ENCODE measurements around the gene BATF.

The BATF gene

DNA sequence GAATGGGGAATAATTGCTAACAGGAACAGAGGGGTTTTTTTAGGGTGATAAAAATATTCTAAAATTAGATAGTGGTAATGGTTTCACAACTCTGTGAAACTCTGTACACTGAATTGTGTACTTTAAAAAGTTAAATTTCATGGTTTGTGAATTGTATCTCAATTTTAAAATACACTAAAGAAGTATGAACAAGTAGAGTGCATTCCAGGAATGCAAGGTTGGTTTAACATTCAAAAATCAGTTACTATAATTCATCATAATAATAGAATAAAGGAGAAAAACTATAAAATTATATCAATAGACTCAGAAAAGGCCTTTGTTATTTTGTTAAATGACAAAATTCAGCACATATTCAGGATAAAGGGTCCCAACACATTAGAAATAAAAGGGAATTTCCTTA lies 11.1 kb upstream of the BATF start:
- Histone ChIP-seq H2AK5ac (ENCODE audit: low read length, severe bottlenecking) (no peak overlapping the region), H2BK5ac (ENCODE audit: low read depth, low read length, poor library complexity, severe bottlenecking) (no peak overlapping the region), H3K18ac (ENCODE audit: low read depth in 1 of 2, low read length in 2 of 2) (no peak overlapping the region), H4K91ac (ENCODE audit: low read length) (no peak overlapping the region), H3K27me3 (ENCODE audit: control insufficient read depth in 1 of 2, insufficient read depth in 1 of 2, low read length in 2 of 2) (peaks cover 4 to 8% of the 10 kb centered on the region in 2 experiments), H3K14ac (ENCODE audit: low read length in 2 of 2) (no peak overlapping the region), H3K4me2 (ENCODE audit: low read length, poor library complexity, severe bottlenecking) (no peak overlapping the region), H3K36me3 (ENCODE audit: control insufficient read depth in 1 of 2, insufficient read depth in 2 of 2, low read depth in 1 of 2, low read length in 2 of 2) (no peaks in the 10 kb centered on the region), H3K4me1 (ENCODE audit: control insufficient read depth, insufficient read depth, low read depth, low read length) (no peaks in the 10 kb centered on the region), H3K9ac (ENCODE audit: low read length) (no peak overlapping the region), H4K8ac (ENCODE audit: low read length) (no peak overlapping the region), H2BK12ac (ENCODE audit: low read length in 2 of 2) (no peak overlapping the region), H3K23ac (ENCODE audit: low read length in 2 of 2) (no peak overlapping the region), H2BK120ac (ENCODE audit: low read depth, low read length) (no peak overlapping the region), H3K4ac (ENCODE audit: low read depth in 1 of 2, low read length in 2 of 2) (no peak overlapping the region), H3K79me1 (replicated peaks; ENCODE audit: low read length, poor library complexity, severe bottlenecking) (no peaks in the 10 kb centered on the region), H3K27ac (ENCODE audit: low read length, poor library complexity, severe bottlenecking) (no peak overlapping the region), H3K4me3 (ENCODE audit: insufficient read depth in 1 of 2, low read depth in 1 of 2, low read length in 2 of 2) (no peak overlapping the region), H3K9me3 (ENCODE audit: control insufficient read depth, low read length) (peaks cover 19% of the 10 kb centered on the region), H2BK15ac (ENCODE audit: low read depth, poor library complexity, severe bottlenecking) (no peak overlapping the region), H2AFZ (ENCODE audit: low read depth, low read length) (no peak overlapping the region)
- DNase-seq: no peak

DNA sequence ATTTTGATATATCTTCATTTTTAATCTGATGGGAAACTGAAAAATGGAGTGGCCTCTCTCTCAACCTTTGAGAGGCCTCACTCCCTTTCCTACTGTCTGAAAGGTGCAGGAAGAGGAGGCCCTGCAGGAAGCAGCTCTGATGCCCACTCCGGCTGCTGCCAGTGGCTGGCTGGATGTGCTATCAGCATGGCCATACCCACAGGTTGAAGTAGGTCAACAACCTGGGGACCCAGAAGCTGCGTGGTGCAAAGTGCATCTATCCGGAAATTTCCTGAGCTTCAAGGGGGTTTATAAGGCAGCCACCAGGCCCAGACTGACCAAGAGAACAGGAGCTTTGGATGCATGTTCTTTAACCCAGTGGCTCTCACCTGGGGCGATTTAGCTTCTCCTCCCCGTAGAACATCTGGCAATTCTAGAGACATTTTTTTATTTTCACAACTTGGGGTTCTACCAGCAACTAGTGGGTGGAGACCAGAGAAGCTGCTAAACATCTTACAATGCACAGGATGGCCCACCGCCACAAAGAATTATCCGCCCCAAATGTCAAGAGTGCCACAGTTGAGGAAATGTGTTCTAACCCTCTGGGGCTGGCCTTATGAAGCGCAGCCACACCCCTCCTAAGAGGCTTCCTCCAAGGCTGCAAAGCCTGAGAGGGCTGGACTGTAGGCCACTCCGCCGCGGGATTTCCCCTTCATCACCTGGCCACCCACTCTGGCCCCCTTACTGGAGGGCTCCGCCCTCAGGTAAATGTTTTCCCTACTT lies 8.2 kb upstream of the BATF start:
- no peak for DNase-seq
- Histone ChIP-seq H2BK120ac (ENCODE audit: low read depth, low read length) (no peak overlapping the region), H3K4me3 (ENCODE audit: insufficient read depth in 1 of 2, low read depth in 1 of 2, low read length in 2 of 2) (no peak overlapping the region), H3K4ac (ENCODE audit: low read depth in 1 of 2, low read length in 2 of 2) (no peak overlapping the region), H3K4me2 (ENCODE audit: low read length, poor library complexity, severe bottlenecking) (no peak overlapping the region), H3K27ac (ENCODE audit: low read length, poor library complexity, severe bottlenecking) (no peak overlapping the region), H2AK5ac (ENCODE audit: low read length, severe bottlenecking) (no peak overlapping the region), H2BK12ac (ENCODE audit: low read length in 2 of 2) (no peak overlapping the region), H3K23ac (ENCODE audit: low read length in 2 of 2) (no peak overlapping the region), H3K4me1 (ENCODE audit: control insufficient read depth, insufficient read depth, low read depth, low read length) (no peaks in the 10 kb centered on the region), H2AFZ (ENCODE audit: low read depth, low read length) (no peak overlapping the region), H3K79me1 (replicated peaks; ENCODE audit: low read length, poor library complexity, severe bottlenecking) (no peaks in the 10 kb centered on the region), H3K18ac (ENCODE audit: low read depth in 1 of 2, low read length in 2 of 2) (no peak overlapping the region), H3K9me3 (ENCODE audit: control insufficient read depth, low read length) (peaks cover 19% of the 10 kb centered on the region), H3K9ac (ENCODE audit: low read length) (no peak overlapping the region), H4K8ac (ENCODE audit: low read length) (no peak overlapping the region), H2BK5ac (ENCODE audit: low read depth, low read length, poor library complexity, severe bottlenecking) (no peak overlapping the region), H2BK15ac (ENCODE audit: low read depth, poor library complexity, severe bottlenecking) (no peak overlapping the region), H3K36me3 (ENCODE audit: control insufficient read depth in 1 of 2, insufficient read depth in 2 of 2, low read depth in 1 of 2, low read length in 2 of 2) (no peaks in the 10 kb centered on the region), H4K91ac (ENCODE audit: low read length) (no peak overlapping the region), H3K27me3 (ENCODE audit: control insufficient read depth in 1 of 2, insufficient read depth in 1 of 2, low read length in 2 of 2) (peaks cover 12 to 15% of the 10 kb centered on the region in 2 experiments), H3K14ac (ENCODE audit: low read length in 2 of 2) (no peak overlapping the region)
- WGBS: 92% methylated on average over 12 of the region's 12 CpGs

DNA sequence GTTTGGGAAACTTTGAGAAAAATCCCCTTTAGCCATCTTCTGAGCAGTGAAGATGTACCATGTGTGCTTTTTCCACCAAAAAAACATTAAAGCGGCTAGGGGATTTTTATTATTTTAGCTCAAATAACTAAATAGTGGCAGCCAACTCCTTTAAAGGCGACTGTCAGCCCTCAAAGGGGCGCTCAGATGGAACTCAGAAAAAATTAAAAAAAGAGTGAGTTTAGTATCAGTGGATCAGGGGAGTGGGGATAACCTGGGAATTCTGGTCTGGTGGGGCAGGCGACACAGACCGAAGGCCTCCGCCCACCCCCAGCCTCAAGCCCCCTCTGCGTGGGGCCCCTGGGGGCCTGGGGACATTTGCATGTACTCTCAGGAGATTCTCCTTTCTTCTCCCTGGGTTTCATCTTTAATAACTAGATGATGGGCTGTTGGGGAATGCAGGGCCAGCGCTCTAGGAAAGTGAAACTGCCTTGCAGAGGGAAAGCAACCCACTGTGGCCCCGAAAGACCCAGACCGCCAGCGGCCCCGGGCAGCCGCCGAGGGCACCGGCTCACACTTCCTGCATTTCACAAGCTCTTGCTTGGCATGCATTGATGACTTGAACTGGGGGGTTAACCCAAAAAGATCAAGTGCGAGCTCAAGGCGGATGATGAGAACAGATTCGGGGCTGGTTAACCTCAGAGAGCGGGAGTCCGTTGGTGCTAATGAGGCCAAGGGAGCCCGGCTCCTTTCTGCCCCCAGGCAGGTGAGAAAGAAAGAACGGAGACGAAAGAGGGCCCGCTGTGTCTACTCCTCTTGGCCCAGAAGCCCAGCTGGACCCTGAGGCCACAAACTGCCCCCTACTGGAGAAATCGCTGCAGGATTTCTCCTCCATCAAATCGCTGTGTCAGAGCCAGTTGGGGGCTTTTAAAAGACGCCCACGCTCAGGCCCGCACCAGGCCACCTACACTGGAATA lies 7.3 kb upstream of the BATF start:
- Histone ChIP-seq H3K23ac (ENCODE audit: low read length in 2 of 2) (no peak overlapping the region), H3K4me3 (ENCODE audit: insufficient read depth in 1 of 2, low read depth in 1 of 2, low read length in 2 of 2) (peak overlapping the region in 1 of 2 experiments; percentile 77), H3K9me3 (ENCODE audit: control insufficient read depth, low read length) (peaks cover 19% of the 10 kb centered on the region), H3K36me3 (ENCODE audit: control insufficient read depth in 1 of 2, insufficient read depth in 2 of 2, low read depth in 1 of 2, low read length in 2 of 2) (no peaks in the 10 kb centered on the region), H2BK15ac (ENCODE audit: low read depth, poor library complexity, severe bottlenecking) (no peak overlapping the region), H3K4me1 (ENCODE audit: control insufficient read depth, insufficient read depth, low read depth, low read length) (no peaks in the 10 kb centered on the region), H3K4ac (ENCODE audit: low read depth in 1 of 2, low read length in 2 of 2) (no peak overlapping the region), H4K8ac (ENCODE audit: low read length) (no peak overlapping the region), H2AFZ (ENCODE audit: low read depth, low read length) (no peak overlapping the region), H3K18ac (ENCODE audit: low read depth in 1 of 2, low read length in 2 of 2) (no peak overlapping the region), H2BK120ac (ENCODE audit: low read depth, low read length) (no peak overlapping the region), H4K91ac (ENCODE audit: low read length) (no peak overlapping the region), H3K9ac (ENCODE audit: low read length) (peak overlapping the region; percentile 62), H3K27ac (ENCODE audit: low read length, poor library complexity, severe bottlenecking) (no peak overlapping the region), H2AK5ac (ENCODE audit: low read length, severe bottlenecking) (no peak overlapping the region), H2BK12ac (ENCODE audit: low read length in 2 of 2) (no peak overlapping the region), H3K79me1 (replicated peaks; ENCODE audit: low read length, poor library complexity, severe bottlenecking) (no peaks in the 10 kb centered on the region), H3K14ac (ENCODE audit: low read length in 2 of 2) (no peak overlapping the region), H3K4me2 (ENCODE audit: low read length, poor library complexity, severe bottlenecking) (no peak overlapping the region), H2BK5ac (ENCODE audit: low read depth, low read length, poor library complexity, severe bottlenecking) (no peak overlapping the region), H3K27me3 (ENCODE audit: control insufficient read depth in 1 of 2, insufficient read depth in 1 of 2, low read length in 2 of 2) (peaks cover 12 to 15% of the 10 kb centered on the region in 2 experiments)
- WGBS: 87% methylated on average over 27 of the region's 29 CpGs
- DNase-seq: no peak

DNA sequence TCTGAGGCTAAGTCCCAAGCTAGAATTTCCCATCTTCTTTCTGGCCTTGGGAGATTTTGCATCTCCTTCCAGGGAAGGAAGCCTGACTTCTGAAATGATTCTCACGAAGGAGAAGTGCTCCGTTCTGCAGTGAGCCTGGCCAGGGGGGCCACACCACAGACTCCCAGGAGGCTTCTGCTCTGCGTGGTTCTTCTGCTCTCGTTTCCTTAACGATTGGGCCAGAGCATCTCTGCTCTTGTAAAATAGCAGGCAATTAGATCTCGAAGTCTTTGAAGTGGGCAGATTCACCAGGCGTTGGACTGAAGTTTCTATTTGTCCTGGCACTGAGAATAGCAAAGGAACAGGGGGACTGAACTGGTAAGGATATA lies 6.7 kb upstream of the BATF start:
- H2BK5ac ChIP-seq (ENCODE audit: low read depth, low read length, poor library complexity, severe bottlenecking): no peak overlapping the region

More for the DNA sequence above, 6.7 kb upstream of the BATF start:
- Histone ChIP-seq H2BK120ac (ENCODE audit: low read depth, low read length) (no peak overlapping the region), H3K27me3 (ENCODE audit: control insufficient read depth in 1 of 2, insufficient read depth in 1 of 2, low read length in 2 of 2) (peaks cover 12 to 15% of the 10 kb centered on the region in 2 experiments), H3K14ac (ENCODE audit: low read length in 2 of 2) (no peak overlapping the region), H3K27ac (ENCODE audit: low read length, poor library complexity, severe bottlenecking) (no peak overlapping the region), H3K23ac (ENCODE audit: low read length in 2 of 2) (no peak overlapping the region), H4K8ac (ENCODE audit: low read length) (no peak overlapping the region), H3K4me2 (ENCODE audit: low read length, poor library complexity, severe bottlenecking) (no peak overlapping the region), H2BK12ac (ENCODE audit: low read length in 2 of 2) (no peak overlapping the region), H3K4ac (ENCODE audit: low read depth in 1 of 2, low read length in 2 of 2) (no peak overlapping the region), H3K4me1 (ENCODE audit: control insufficient read depth, insufficient read depth, low read depth, low read length) (no peaks in the 10 kb centered on the region), H2BK15ac (ENCODE audit: low read depth, poor library complexity, severe bottlenecking) (no peak overlapping the region), H2AK5ac (ENCODE audit: low read length, severe bottlenecking) (no peak overlapping the region), H3K18ac (ENCODE audit: low read depth in 1 of 2, low read length in 2 of 2) (no peak overlapping the region), H3K79me1 (replicated peaks; ENCODE audit: low read length, poor library complexity, severe bottlenecking) (no peaks in the 10 kb centered on the region), H3K4me3 (ENCODE audit: insufficient read depth in 1 of 2, low read depth in 1 of 2, low read length in 2 of 2) (peak overlapping the region in 1 of 2 experiments; percentile 77), H4K91ac (ENCODE audit: low read length) (no peak overlapping the region), H3K9me3 (ENCODE audit: control insufficient read depth, low read length) (peaks cover 17% of the 10 kb centered on the region), H2AFZ (ENCODE audit: low read depth, low read length) (no peak overlapping the region), H3K9ac (ENCODE audit: low read length) (peak overlapping the region; percentile 62), H3K36me3 (ENCODE audit: control insufficient read depth in 1 of 2, insufficient read depth in 2 of 2, low read depth in 1 of 2, low read length in 2 of 2) (no peaks in the 10 kb centered on the region)
- 52% methylated on average over 7 of the region's 7 CpGs for WGBS
- no peak for DNase-seq
